Inflammatory macrophage treated with lipopolysaccharide for 1 hour (primary cell): ENCODE results near the gene IQCE.
"Not testable (repeated sequence)": the region's sequence is repeated elsewhere in the genome, so short reads cannot be mapped to it uniquely, and the experiment has no call there.

Experiments used
- DNase-seq, 2 donors: peaks; one replicate each; pipeline ENCODE4 v3.0.0-alpha.2; 2020 to 2022

IQCE gene

GRCh38 chr7:2532816-2533215, 26.0 kb upstream of the IQCE start:
- not testable (repeated sequence) for DNase-seq

GRCh38 chr7:2533566-2533965, 25.2 kb upstream of the IQCE start:
- DNase-seq: not testable (repeated sequence)

GRCh38 chr7:2534214-2534613, 24.6 kb upstream of the IQCE start:
- not testable (repeated sequence) for DNase-seq

GRCh38 chr7:2535872-2536627, 22.7 kb upstream of the IQCE start:
- DNase-seq: not testable (repeated sequence)

GRCh38 chr7:2537981-2538851, 20.6 kb upstream of the IQCE start:
- DNase-seq: no peak

GRCh38 chr7:2539031-2539911, 19.5 kb upstream of the IQCE start:
- no peak for DNase-seq

- DNase-seq: no peak
Observed at GRCh38 chr7:2540133-2540532, 18.6 kb upstream of the IQCE start.

- DNase-seq: no peak
Observed at GRCh38 chr7:2540641-2541051, 18.1 kb upstream of the IQCE start.

GRCh38 chr7:2541291-2542010, 17.3 kb upstream of the IQCE start:
- no peak for DNase-seq

- no peak for DNase-seq
Observed at GRCh38 chr7:2542011-2542915, 16.5 kb upstream of the IQCE start.

- no peak for DNase-seq
Observed at GRCh38 chr7:2542916-2543871, 15.6 kb upstream of the IQCE start.

GRCh38 chr7:2544541-2545188, 14.1 kb upstream of the IQCE start:
- no peak for DNase-seq

- DNase-seq: no peak
Observed at GRCh38 chr7:2545746-2546425, 12.9 kb upstream of the IQCE start.

- DNase-seq: no peak
Observed at GRCh38 chr7:2546776-2547586, 11.8 kb upstream of the IQCE start.

- no peak for DNase-seq
Observed at GRCh38 chr7:2551418-2551817, 7.4 kb upstream of the IQCE start.

GRCh38 chr7:2553108-2553507, 5.7 kb upstream of the IQCE start:
- DNase-seq: no peak

GRCh38 chr7:2553831-2554581, 4.8 kb upstream of the IQCE start:
- no peak for DNase-seq
